IMR-90 (cell line): ENCODE measurements around the gene NCCRP1. TPM values are rescaled to one million over a fixed set of nuclear protein-coding genes. Genes with fewer than 3 reads are reported as not detected.

Experiments
- ATAC-seq: fragments of 200-7000 bp; cut with Tn5 transposase; 2 replicates; pipeline ENCODE4 v1.9.1; 2020; ENCODE audit warnings: low read depth, mild to moderate bottlenecking, moderate library complexity
- BruUV-seq: library from RNA; stranded (reverse); fragments of 400-500 nt; replicated peaks from 2 replicates; lab custom pipeline; 2021; lab: Mats Ljungman, UMichigan
- CTCF ChIA-PET: fragments of 300-600 bp; formaldehyde crosslinking; extraction: SDS; loops from one replicate; lab custom pipeline; 2021; ENCODE audit warnings: antibody characterized with exemption; lab: Yijun Ruan, JAX
- POLR2A ChIA-PET: fragments of 300-600 bp; sonication (Branson Sonifier 250); formaldehyde crosslinking; loops from one replicate; lab custom pipeline; 2022; ENCODE audit warnings: antibody characterized with exemption; ENCODE audit not compliant: unreplicated experiment; lab: Charles Lee
- DNase-seq: peaks from one replicate; pipeline ENCODE4 v3.0.0; 2013
- H2AFZ ChIP-seq: replicated peaks from 2 replicates; pipeline ENCODE3; 2013; ENCODE audit warnings: low read length, mild to moderate bottlenecking; ENCODE audit not compliant: poor library complexity
- H2AK5ac ChIP-seq: 2 replicates; pipeline ENCODE4 v1.6.1; 2013; ENCODE audit warnings: low read depth, low read length, inconsistent platforms
- H2AK9ac ChIP-seq: replicated peaks from 2 replicates; pipeline ENCODE3; 2013; ENCODE audit warnings: mild to moderate bottlenecking, low read depth, low read length, moderate library complexity; ENCODE audit not compliant: poor library complexity
- H2BK120ac ChIP-seq: 2 replicates; pipeline ENCODE4 v1.6.1; 2013; ENCODE audit warnings: low read depth, low read length, inconsistent platforms
- H2BK15ac ChIP-seq: 3 replicates; pipeline ENCODE4 v1.6.1; 2013; ENCODE audit warnings: low read depth, low read length, inconsistent platforms
- H2BK20ac ChIP-seq: 2 replicates; pipeline ENCODE4 v1.6.1; 2013; ENCODE audit warnings: low read depth, mild to moderate bottlenecking, inconsistent platforms, low read length, moderate library complexity
- H2BK5ac ChIP-seq: 2 replicates; pipeline ENCODE4 v1.6.1; 2013; ENCODE audit warnings: mild to moderate bottlenecking, low read depth, low read length, inconsistent platforms; ENCODE audit not compliant: poor library complexity, severe bottlenecking
- H3K14ac ChIP-seq: replicated peaks from 2 replicates; pipeline ENCODE4 v1.6.1; 2013; ENCODE audit warnings: low read depth, low read length, inconsistent platforms
- H3K18ac ChIP-seq: 2 replicates; pipeline ENCODE4 v1.6.1; 2013; ENCODE audit warnings: low read depth, low read length, control low read depth
- H3K23ac ChIP-seq: 2 replicates; pipeline ENCODE4 v1.6.1; 2013; ENCODE audit warnings: low read depth, low read length, inconsistent platforms
- H3K27ac ChIP-seq: 2 replicates; pipeline ENCODE4 v1.5.1; 2013; ENCODE audit warnings: mild to moderate bottlenecking, control low read depth, low read length; ENCODE audit not compliant: insufficient read depth
- H3K27me3 ChIP-seq: 2 replicates; pipeline ENCODE4 v1.6.1; 2013; ENCODE audit warnings: low read length; ENCODE audit not compliant: control insufficient read depth, insufficient read depth
- H3K36me3 ChIP-seq: 2 replicates; pipeline ENCODE4 v1.6.1; 2013; ENCODE audit warnings: low read length, mixed read lengths; ENCODE audit not compliant: control insufficient read depth, insufficient read depth
- H3K4ac ChIP-seq: 2 replicates; pipeline ENCODE4 v1.6.1; 2013; ENCODE audit warnings: low read depth, low read length, inconsistent platforms
- H3K4me1 ChIP-seq: 2 replicates; pipeline ENCODE4 v1.6.1; 2013; ENCODE audit warnings: low read length, mixed read lengths; ENCODE audit not compliant: control insufficient read depth, insufficient read depth
- H3K4me2 ChIP-seq: 2 replicates; pipeline ENCODE4 v1.6.1; 2013; ENCODE audit warnings: low read depth, mild to moderate bottlenecking, control low read depth, low read length, moderate library complexity
- H3K4me3 ChIP-seq: 2 replicates; pipeline ENCODE4 v1.5.1; 2013; ENCODE audit warnings: low read depth, mild to moderate bottlenecking, control low read depth, low read length, moderate library complexity; ENCODE audit not compliant: insufficient read depth
- H3K56ac ChIP-seq: 2 replicates; pipeline ENCODE4 v1.6.1; 2013; ENCODE audit warnings: low read length, inconsistent platforms; ENCODE audit not compliant: insufficient read depth; ENCODE audit errors: extremely low read depth
- H3K79me1 ChIP-seq, 2 experiments: 2 replicates each; pipeline ENCODE4 v1.6.1; 2013; ENCODE audit warnings: low read length in 2 of 2, inconsistent platforms in 1 of 2, low read depth in 1 of 2
- H3K9ac ChIP-seq: 2 replicates; pipeline ENCODE4 v1.6.1; 2013; ENCODE audit warnings: low read depth, low read length, control low read depth
- H3K9me1 ChIP-seq: 2 replicates; pipeline ENCODE4 v1.6.1; 2013; ENCODE audit warnings: low read length, inconsistent platforms; ENCODE audit not compliant: insufficient read depth
- H3K9me3 ChIP-seq: 2 replicates; pipeline ENCODE4 v1.6.1; 2013; ENCODE audit warnings: low read length; ENCODE audit not compliant: control insufficient read depth, insufficient read depth
- H4K20me1 ChIP-seq: 2 replicates; pipeline ENCODE4 v1.6.1; 2013; ENCODE audit warnings: low read length, inconsistent platforms; ENCODE audit not compliant: insufficient read depth
- H4K5ac ChIP-seq: 2 replicates; pipeline ENCODE4 v1.6.1; 2013; ENCODE audit warnings: mild to moderate bottlenecking, low read depth, low read length, control low read depth
- H4K8ac ChIP-seq, 2 experiments: 2 replicates each; pipeline ENCODE4 v1.6.1; 2013; ENCODE audit warnings: low read depth in 2 of 2, low read length in 2 of 2, control low read depth in 1 of 2, inconsistent platforms in 1 of 2
- H4K91ac ChIP-seq: 2 replicates; pipeline ENCODE4 v1.6.1; 2013; ENCODE audit warnings: low read depth, low read length, inconsistent platforms; ENCODE audit not compliant: insufficient read depth
- BHLHE40 ChIP-seq: fragments of 150-350 bp; IDR thresholded peaks from 2 replicates; pipeline ENCODE4 v1.6.1; 2016; ENCODE audit warnings: mild to moderate bottlenecking, low read depth, low read length
- WGBS, 2 experiments: methylation state at CpG; one replicate each; pipeline versions ENCODE4 v1.1.5 to v1.1.7; 2013; ENCODE audit warnings: missing lambda C conversion rate in 2 of 2; ENCODE audit not compliant: insufficient read length in 1 of 2; ENCODE audit errors: extremely low coverage in 2 of 2; 5-methylcytosine and 5-hydroxymethylcytosine counted together
- dilution Hi-C: fragments of 300-500 bp; cut with HindIII; formaldehyde crosslinking; loops from one replicate; pipeline ENCODE4 v1.14.3; 2018; ENCODE audit warnings: low sequenced_read_pairs; ENCODE audit not compliant: unreplicated experiment
- in situ Hi-C: fragments of 300-500 bp; cut with MboI; formaldehyde crosslinking; loops from 3 replicates; pipeline ENCODE4 v1.14.3; 2019; ENCODE audit warnings: low sequenced_read_pairs, inconsistent platforms, mixed read lengths
- intact Hi-C: fragments of 100-400 bp; cut with micrococcal nuclease; formaldehyde crosslinking; loops from 2 replicates; pipeline ENCODE4 v1.10.0; 2022
- polyA plus RNA-seq, 3 experiments: library from polyadenylated mRNA; depleted of rRNA; stranded (reverse); fragments of >200 nt; gene quantifications; 2 replicates each; pipeline ENCODE4 v1.2.3, GENCODE V29; 2012; ENCODE audit warnings: low replicate concordance in 1 of 3
- total RNA-seq: library from RNA; depleted of rRNA; stranded (reverse); fragments of >200 nt; gene quantifications from 2 replicates; pipeline ENCODE4 v1.2.3, GENCODE V29; 2012
- TF ChIP-seq, protein P1 (sequence below): fragments of 150-350 bp; IDR thresholded peaks from 2 replicates; pipeline ENCODE4 v1.6.1; 2017; ENCODE audit warnings: mild to moderate bottlenecking, antibody characterized with exemption, low read length, low read depth

Gene NCCRP1
- total and polyA plus RNA-seq, 2 of the 4 experiments (the other 2 are of a cell fraction) = not detected

DNA sequence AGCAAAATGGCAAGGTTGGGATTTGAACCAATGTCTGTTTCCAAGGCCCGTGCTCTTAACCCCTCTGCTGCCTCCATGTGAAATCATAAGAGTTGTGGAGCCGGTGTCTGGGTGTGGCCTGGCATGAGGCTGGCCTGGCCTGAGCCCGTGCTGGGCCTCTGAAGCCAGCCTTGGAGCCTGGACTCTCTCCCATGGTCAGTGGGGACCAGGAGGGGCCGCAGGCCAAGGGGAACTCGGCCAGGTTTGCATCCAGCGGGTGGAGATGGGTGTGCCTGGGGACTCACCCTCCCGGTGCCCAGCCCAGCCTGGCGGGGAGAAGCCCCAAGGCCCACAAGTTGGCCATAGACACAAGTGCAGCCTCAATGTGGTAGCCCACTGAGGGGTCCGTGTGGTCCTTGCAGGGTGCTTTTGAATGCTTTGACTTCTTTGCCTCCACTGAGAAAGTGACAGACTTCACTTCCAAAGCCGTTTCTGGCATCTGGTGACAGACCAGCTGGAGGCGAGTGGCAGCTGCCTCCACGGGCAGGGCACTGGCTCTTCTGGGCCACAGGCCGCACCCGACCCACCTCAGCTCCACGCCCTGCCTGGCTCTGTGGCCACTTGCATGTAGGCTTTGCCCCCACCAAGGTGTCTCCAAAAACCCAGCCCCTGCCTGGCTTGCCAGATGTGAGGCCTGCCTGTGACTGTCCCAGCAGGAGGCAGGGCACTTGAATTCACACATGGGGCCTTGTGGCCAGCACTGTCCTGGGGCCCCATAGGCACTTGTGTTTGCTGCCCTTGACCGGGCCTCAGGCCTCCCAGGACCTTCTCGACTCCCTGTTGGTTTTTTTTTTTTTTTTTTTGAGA, 26.2 kb upstream of the NCCRP1 start:
- BruUV-seq = no TSS peak
- dilution Hi-C loops = no loop called here
- Histone ChIP-seq H3K9me1 (no peaks in the 10 kb centered on the region), H2BK5ac (no peak overlapping the region), H4K91ac (no peak overlapping the region), H3K23ac (no peak overlapping the region), H2BK120ac (no peak overlapping the region), H2BK20ac (no peak overlapping the region), H3K56ac (no peak overlapping the region), H2AK9ac (no peak overlapping the region), H3K27me3 (no peaks in the 10 kb centered on the region), H4K8ac (no peak overlapping the region), H2BK15ac (no peak overlapping the region), H3K4me1 (no peaks in the 10 kb centered on the region), H3K27ac (no peak overlapping the region), H2AK5ac (no peak overlapping the region), H3K18ac (no peak overlapping the region), H3K4ac (no peak overlapping the region), H3K36me3 (peaks cover 40% of the 10 kb centered on the region), H3K9ac (no peak overlapping the region), H4K5ac (no peak overlapping the region), H3K79me1 (peaks cover 4 to 22% of the 10 kb centered on the region in 2 experiments), H3K4me3 (no peak overlapping the region), H3K14ac (no peak overlapping the region), H3K4me2 (no peak overlapping the region), H4K20me1 (peaks cover 14% of the 10 kb centered on the region; the same call in 1 of the 2 replicates), H2AFZ (no peak overlapping the region), H3K9me3 (no peaks in the 10 kb centered on the region)
- ATAC-seq (no peak), DNase-seq (no peak)
- ChIA-PET CTCF (no interaction called here), POLR2A (no interaction called here)
- intact Hi-C loops = no loop called here
- in situ Hi-C loops = no loop called here
- WGBS, 2 experiments = 88% methylated on average over 10 of the region's 17 CpGs; no CpG with 5 or more reads in 1 of the 2 experiments
- TF ChIP-seq, protein P1, sequence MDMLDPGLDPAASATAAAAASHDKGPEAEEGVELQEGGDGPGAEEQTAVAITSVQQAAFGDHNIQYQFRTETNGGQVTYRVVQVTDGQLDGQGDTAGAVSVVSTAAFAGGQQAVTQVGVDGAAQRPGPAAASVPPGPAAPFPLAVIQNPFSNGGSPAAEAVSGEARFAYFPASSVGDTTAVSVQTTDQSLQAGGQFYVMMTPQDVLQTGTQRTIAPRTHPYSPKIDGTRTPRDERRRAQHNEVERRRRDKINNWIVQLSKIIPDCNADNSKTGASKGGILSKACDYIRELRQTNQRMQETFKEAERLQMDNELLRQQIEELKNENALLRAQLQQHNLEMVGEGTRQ = no peak
- no peak for TF ChIP-seq BHLHE40
